CD4-positive, alpha-beta T cell (primary cell): Measurements from ENCODE around the gene ELOVL1. TPM values are rescaled to one million over a fixed set of nuclear protein-coding genes. Genes with fewer than 3 reads are reported as not detected.

Experiments
- ATAC-seq: fragments of 200-7000 bp; cut with Tn5 transposase; one replicate; pipeline ENCODE4 v1.10.0; 2022; ENCODE audit warnings: mild to moderate bottlenecking; ENCODE audit not compliant: poor library complexity
- CTCF ChIA-PET: fragments of 350-600 bp; sonication (Branson Sonifier 250); formaldehyde crosslinking; loops from one replicate; lab custom pipeline; 2021; ENCODE audit warnings: antibody characterized with exemption, inconsistent platforms; lab: Charles Lee
- POLR2A ChIA-PET: fragments of 350-600 bp; sonication (Branson Sonifier 250); formaldehyde crosslinking; loops from one replicate; lab custom pipeline; 2021; ENCODE audit warnings: antibody characterized with exemption, inconsistent platforms; lab: Charles Lee
- DNase-seq, 14 experiments: peaks; one replicate each; pipeline ENCODE4 v3.0.0-alpha.2; 2013 to 2020; ENCODE audit warnings: mixed read lengths in 2 of 14
- H3K27ac ChIP-seq, 2 donors: one replicate each; pipeline versions ENCODE4 v1.5.1 to v1.7.0; 2013; ENCODE audit warnings: low read length in 2 of 2, low read depth in 1 of 2, mild to moderate bottlenecking in 1 of 2
- H3K27me3 ChIP-seq, 2 experiments: 1 replicate in 1 of 2; 2 replicates in 1 of 2; pipeline versions ENCODE4 v1.6.1 to v1.7.0; 2013; ENCODE audit warnings: low read length in 2 of 2, control low read depth in 1 of 2, mild to moderate bottlenecking in 1 of 2, moderate library complexity in 1 of 2; ENCODE audit not compliant: insufficient read depth in 2 of 2, control insufficient read depth in 1 of 2
- H3K36me3 ChIP-seq: one replicate; pipeline ENCODE4 v1.6.1; 2013; ENCODE audit warnings: low read length, control low read depth; ENCODE audit not compliant: insufficient read depth
- H3K4me1 ChIP-seq: one replicate; pipeline ENCODE4 v1.6.1; 2013; ENCODE audit warnings: low read length, control low read depth; ENCODE audit not compliant: insufficient read depth
- H3K4me3 ChIP-seq: one replicate; pipeline ENCODE4 v1.5.1; 2013; ENCODE audit warnings: mild to moderate bottlenecking, low read length, moderate library complexity
- H3K9me3 ChIP-seq, 2 experiments: 1 replicate in 1 of 2; 2 replicates in 1 of 2; pipeline versions ENCODE4 v1.6.1 to v1.7.0; 2013; ENCODE audit warnings: low read length in 2 of 2, mild to moderate bottlenecking in 2 of 2, control low read depth in 1 of 2, moderate library complexity in 1 of 2; ENCODE audit not compliant: control insufficient read depth in 1 of 2, insufficient read depth in 1 of 2
- H3K27ac Mint-ChIP-seq: one replicate; pipeline ENCODE4 v1.8.0; 2020; ENCODE audit warnings: mixed read lengths
- H3K27me3 Mint-ChIP-seq: one replicate; pipeline ENCODE4 v1.8.0; 2021; ENCODE audit warnings: mixed read lengths
- H3K36me3 Mint-ChIP-seq: one replicate; pipeline ENCODE4 v1.8.0; 2021; ENCODE audit warnings: low read depth, mixed read lengths
- H3K4me1 Mint-ChIP-seq: one replicate; pipeline ENCODE4 v1.8.0; 2021; ENCODE audit warnings: low read depth, mixed read lengths
- H3K4me3 Mint-ChIP-seq: one replicate; pipeline ENCODE4 v1.8.0; 2020; ENCODE audit warnings: mild to moderate bottlenecking, mixed read lengths
- H3K9me3 Mint-ChIP-seq: one replicate; pipeline ENCODE4 v1.8.0; 2020; ENCODE audit warnings: mixed read lengths
- intact Hi-C, 2 experiments: fragments of 100-400 bp; cut with DNase I in 1 of 2; cut with micrococcal nuclease in 1 of 2; formaldehyde crosslinking; loops; one replicate each; pipeline versions ENCODE4 v1.15.1 to v1.9.0; 2023 to 2025; cut with DNase I, micrococcal nuclease
- total RNA-seq, 174 experiments: library from RNA in 2 of 174; stranded (reverse) in 2 of 174; gene quantifications; one replicate each; pipeline ENCODE4 v1.2.3 and lab custom pipeline; 2021 to 2026
- TF ChIP-seq, protein P1 (sequence below): fragments of 200-600 bp; IDR thresholded peaks from one replicate; pipeline ENCODE4 v1.8.0; 2022; ENCODE audit warnings: antibody characterized with exemption, mild to moderate bottlenecking

Gene ELOVL1
- total RNA-seq, 2 experiments from 2014 or later: 28.7 to 31.2 TPM

DNA sequence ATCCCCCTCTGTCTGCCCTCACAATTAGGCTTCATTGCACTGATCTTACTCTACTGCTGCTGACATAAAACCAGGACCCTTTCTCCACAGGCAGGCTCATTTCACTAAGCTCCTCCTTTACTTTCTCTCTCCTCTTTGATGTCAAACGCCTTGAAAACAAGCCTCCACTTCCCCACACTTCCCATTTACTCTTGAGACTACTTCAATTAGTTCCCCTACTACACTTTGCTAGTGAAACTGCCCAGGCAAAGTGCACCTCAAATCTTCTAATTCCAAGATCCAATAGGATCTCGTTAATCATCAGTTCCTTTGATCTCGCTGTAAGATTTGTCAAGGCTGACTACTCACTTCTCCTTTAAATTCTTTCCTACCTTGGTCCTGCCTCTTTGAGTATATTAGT lies 14.9 kb downstream of the ELOVL1 start:
- intact Hi-C loops: loop anchor here in 1 of 2 experiments (10.0 kb wide), 3 partner anchors 508 to 622 kb away; partner anchors contain the start of genes ATP6V0B, B4GALT2, C1orf50 and DPH2
- no peaks in the 10 kb centered on the region for H3K9me3 Mint-ChIP-seq
- no peaks in the 10 kb centered on the region for H3K27me3 ChIP-seq

DNA sequence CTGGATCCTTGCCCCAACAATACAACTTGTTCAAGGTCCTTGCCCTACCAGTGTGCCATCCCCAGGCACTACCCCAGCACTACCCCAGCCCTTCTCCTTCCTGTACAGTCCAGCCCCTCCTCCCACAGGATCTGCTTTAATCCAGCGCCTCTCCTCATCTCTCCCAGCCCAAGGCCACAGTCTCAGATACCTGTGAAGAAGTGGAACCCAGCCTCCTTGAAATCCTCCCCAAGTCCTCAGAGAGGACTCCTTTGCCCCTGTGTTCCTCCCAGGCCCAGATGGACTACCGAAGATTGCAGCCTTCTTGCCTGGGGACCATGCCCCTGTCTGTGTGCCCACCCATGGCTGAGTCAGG lies 15.5 kb downstream of the ELOVL1 start:
- Mint-ChIP-seq H3K27ac (peak overlapping the region; percentile 61), H3K4me1 (peaks cover 22% of the 10 kb centered on the region)
- POLR2A ChIA-PET: no interaction called here

More for the DNA sequence above, 14.9 kb downstream of the ELOVL1 start:
- ChIA-PET POLR2A (no interaction called here), CTCF (no interaction called here)
- Mint-ChIP-seq H3K27ac (peak overlapping the region; percentile 61), H3K4me1 (peaks cover 25% of the 10 kb centered on the region), H3K4me3 (no peak overlapping the region), H3K36me3 (no peaks in the 10 kb centered on the region), H3K27me3 (no peaks in the 10 kb centered on the region)
- TF ChIP-seq, protein P1, sequence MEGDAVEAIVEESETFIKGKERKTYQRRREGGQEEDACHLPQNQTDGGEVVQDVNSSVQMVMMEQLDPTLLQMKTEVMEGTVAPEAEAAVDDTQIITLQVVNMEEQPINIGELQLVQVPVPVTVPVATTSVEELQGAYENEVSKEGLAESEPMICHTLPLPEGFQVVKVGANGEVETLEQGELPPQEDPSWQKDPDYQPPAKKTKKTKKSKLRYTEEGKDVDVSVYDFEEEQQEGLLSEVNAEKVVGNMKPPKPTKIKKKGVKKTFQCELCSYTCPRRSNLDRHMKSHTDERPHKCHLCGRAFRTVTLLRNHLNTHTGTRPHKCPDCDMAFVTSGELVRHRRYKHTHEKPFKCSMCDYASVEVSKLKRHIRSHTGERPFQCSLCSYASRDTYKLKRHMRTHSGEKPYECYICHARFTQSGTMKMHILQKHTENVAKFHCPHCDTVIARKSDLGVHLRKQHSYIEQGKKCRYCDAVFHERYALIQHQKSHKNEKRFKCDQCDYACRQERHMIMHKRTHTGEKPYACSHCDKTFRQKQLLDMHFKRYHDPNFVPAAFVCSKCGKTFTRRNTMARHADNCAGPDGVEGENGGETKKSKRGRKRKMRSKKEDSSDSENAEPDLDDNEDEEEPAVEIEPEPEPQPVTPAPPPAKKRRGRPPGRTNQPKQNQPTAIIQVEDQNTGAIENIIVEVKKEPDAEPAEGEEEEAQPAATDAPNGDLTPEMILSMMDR: no peak
- no peak for ATAC-seq
- Histone ChIP-seq H3K9me3 (no peaks in the 10 kb centered on the region), H3K27ac (no peak overlapping the region), H3K4me1 (peaks cover 10% of the 10 kb centered on the region), H3K36me3 (no peaks in the 10 kb centered on the region), H3K4me3 (no peak overlapping the region)
- no peak for DNase-seq

DNA sequence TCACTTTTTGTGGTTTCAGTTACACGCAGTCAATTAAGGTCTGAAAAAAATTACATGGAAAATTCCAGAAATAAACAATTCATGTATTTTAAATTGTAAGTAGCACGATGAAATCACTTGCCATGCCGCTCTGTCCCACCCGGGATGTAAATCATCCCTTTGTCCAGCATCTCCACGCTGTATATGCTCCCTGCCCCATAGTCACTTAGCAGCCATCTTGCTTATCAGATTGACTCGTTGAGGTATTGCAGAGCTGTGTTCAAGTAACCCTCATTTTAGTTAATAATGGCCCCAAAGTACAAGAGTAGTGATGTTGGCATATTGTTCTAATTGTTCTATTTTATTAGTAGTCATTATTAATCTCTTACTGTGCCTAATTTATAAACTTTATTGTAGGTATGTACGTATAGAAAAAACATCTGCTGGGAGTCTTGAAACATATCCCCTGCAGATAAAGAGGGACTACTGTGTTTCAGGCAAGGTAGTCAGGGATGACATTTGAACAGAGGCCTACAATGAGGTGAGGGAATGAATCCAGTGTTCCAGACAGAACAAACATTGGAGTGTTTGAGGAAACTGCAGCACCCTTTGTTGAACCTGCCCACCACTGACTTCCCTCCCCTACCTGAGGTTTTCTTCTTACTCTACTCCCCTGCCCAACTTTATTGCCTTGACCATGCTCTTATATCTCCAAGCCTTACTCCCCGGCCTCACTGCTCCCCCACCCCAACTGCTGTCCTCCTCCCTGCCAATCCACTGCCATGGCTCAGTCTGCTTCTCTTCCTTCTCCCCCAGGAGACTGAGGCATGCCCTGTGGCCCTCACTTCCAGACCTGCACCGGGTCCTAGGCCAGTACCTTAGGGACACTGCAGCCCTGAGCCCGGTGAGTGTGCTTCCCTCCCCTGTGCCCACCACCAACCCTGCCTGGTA lies 16.1 kb downstream of the ELOVL1 start:
- Mint-ChIP-seq H3K27me3 (no peaks in the 10 kb centered on the region), H3K36me3 (no peaks in the 10 kb centered on the region), H3K27ac (peak overlapping the region; percentile 61), H3K9me3 (no peaks in the 10 kb centered on the region), H3K4me3 (no peak overlapping the region), H3K4me1 (peaks cover 22% of the 10 kb centered on the region)
- no peak for ATAC-seq
- ChIA-PET POLR2A (no interaction called here), CTCF (no interaction called here)
- H3K4me3 ChIP-seq: no peak overlapping the region
- H3K36me3 ChIP-seq: no peaks in the 10 kb centered on the region
- TF ChIP-seq, protein P1: no peak
- H3K9me3 ChIP-seq: no peaks in the 10 kb centered on the region
- no peak overlapping the region for H3K27ac ChIP-seq
- DNase-seq: no peak
- intact Hi-C loops: loop anchor here in 1 of 2 experiments (10.0 kb wide), 3 partner anchors 507 to 623 kb away; partner anchors contain the start of genes ATP6V0B, B4GALT2, C1orf50 and DPH2
- peaks cover 8% of the 10 kb centered on the region for H3K4me1 ChIP-seq
- H3K27me3 ChIP-seq: no peaks in the 10 kb centered on the region

More for the DNA sequence above, 15.5 kb downstream of the ELOVL1 start:
- no peaks in the 10 kb centered on the region for H3K27me3 ChIP-seq
- no peak overlapping the region for H3K4me3 ChIP-seq
- DNase-seq (no peak), ATAC-seq (no peak)
- Mint-ChIP-seq H3K36me3 (no peaks in the 10 kb centered on the region), H3K4me3 (no peak overlapping the region), H3K27me3 (no peaks in the 10 kb centered on the region), H3K9me3 (no peaks in the 10 kb centered on the region)
- H3K4me1 ChIP-seq: peaks cover 8% of the 10 kb centered on the region
- no peaks in the 10 kb centered on the region for H3K9me3 ChIP-seq
- no peaks in the 10 kb centered on the region for H3K36me3 ChIP-seq
- intact Hi-C loops: loop anchor here in 1 of 2 experiments (10.0 kb wide), 3 partner anchors 508 to 622 kb away; partner anchors contain the start of genes ATP6V0B, B4GALT2, C1orf50 and DPH2
- H3K27ac ChIP-seq: no peak overlapping the region
- TF ChIP-seq, protein P1: no peak
- CTCF ChIA-PET: no interaction called here
